ENCODE data around the gene REEP3.

The REEP3 gene

DNA sequence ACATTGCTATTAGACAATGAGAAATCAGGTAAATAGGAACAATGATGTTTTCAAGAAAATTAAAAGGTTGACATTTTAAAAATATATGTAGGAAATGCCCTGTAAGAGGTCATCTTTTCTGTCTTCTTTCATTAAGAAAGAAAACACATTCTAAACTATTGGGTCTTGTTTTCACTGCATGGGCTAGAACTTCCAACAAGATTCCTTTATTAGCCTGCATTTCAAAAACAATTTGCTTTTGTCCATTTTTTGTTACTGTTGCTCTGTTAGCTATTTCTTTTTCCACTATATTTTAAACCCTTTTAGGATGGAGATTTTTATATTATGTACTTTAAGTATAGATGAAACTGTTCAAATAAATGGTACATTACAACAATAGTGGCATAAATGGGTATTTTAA lies 9.2 kb downstream of the REEP3 start:
- no peak overlapping the region for H3K4me3 ChIP-seq (replicated peaks; ENCODE audit: low read depth, low read length)
- TF ChIP-seq, protein P1, sequence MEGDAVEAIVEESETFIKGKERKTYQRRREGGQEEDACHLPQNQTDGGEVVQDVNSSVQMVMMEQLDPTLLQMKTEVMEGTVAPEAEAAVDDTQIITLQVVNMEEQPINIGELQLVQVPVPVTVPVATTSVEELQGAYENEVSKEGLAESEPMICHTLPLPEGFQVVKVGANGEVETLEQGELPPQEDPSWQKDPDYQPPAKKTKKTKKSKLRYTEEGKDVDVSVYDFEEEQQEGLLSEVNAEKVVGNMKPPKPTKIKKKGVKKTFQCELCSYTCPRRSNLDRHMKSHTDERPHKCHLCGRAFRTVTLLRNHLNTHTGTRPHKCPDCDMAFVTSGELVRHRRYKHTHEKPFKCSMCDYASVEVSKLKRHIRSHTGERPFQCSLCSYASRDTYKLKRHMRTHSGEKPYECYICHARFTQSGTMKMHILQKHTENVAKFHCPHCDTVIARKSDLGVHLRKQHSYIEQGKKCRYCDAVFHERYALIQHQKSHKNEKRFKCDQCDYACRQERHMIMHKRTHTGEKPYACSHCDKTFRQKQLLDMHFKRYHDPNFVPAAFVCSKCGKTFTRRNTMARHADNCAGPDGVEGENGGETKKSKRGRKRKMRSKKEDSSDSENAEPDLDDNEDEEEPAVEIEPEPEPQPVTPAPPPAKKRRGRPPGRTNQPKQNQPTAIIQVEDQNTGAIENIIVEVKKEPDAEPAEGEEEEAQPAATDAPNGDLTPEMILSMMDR (IDR thresholded peaks at IDR 0.05; ENCODE audit: low read length, missing control alignments): no peak
- DNase-seq (ENCODE audit: low read depth): no peak

DNA sequence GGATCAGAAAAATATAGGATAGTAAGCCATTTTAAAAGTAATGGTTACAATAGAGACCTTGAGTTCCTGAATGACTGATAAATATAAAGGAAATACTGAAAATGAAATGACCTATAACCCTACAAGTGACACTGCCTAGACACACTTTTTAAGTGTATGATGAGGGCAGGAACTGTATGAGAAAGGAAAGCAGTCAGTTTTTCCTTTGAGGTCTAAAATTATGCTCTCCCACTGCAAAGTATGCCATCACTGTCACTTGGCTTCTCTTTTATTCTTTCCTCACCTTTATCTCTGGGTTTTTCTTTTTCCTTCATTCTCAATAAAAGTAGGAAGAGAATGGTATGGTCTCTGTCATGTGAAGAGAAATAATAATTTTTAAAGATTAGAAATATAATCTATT lies 13.5 kb downstream of the REEP3 start:
- no peak overlapping the region for H3K4me3 ChIP-seq (replicated peaks; ENCODE audit: low read depth, low read length)
- no peak for DNase-seq (ENCODE audit: low read depth)
- TF ChIP-seq, protein P1 (IDR thresholded peaks at IDR 0.05; ENCODE audit: low read length, missing control alignments): no peak

DNA sequence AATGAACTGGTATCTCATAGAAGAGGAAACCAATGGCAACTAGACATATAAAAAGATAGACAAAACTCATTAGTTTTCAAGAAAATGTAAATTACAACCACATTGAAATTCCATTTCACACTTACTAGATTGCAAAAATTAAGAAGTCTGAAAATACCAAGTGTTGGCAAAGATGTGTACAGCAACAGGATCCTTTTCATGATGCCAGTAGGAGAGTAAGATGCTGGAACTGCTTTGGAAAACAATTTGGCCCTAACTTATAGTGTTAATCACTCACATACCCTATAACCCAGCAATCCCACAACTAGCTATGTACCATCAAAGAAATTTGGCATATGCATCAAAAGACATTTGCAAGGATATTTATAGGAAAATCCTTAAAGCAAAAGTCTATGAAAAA lies 15.5 kb downstream of the REEP3 start:
- TF ChIP-seq, protein P1 (IDR thresholded peaks at IDR 0.05; ENCODE audit: low read length, missing control alignments): no peak
- DNase-seq (ENCODE audit: low read depth): no peak
- no peak overlapping the region for H3K4me3 ChIP-seq (replicated peaks; ENCODE audit: low read depth, low read length)

DNA sequence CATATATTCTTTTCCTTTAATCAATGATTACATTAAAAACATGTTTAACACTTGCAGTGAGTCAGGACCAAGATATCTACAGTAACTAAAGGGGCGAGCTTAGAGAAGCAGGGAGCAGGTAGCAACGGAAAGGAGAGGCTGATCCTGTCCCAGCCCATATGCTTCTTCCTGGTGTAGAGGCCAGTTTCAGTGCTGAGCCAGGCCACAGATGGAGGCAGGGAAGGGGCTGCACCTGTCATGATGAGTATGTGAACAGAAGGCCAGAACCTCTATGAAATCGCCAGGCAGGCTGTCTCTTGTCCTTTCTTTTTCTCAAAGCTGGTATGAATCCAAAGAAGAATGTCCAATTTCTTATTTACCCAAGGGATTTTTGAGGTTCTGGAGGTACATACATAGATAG lies 16.3 kb downstream of the REEP3 start:
- no peak for DNase-seq (ENCODE audit: low read depth)
- TF ChIP-seq, protein P1 (IDR thresholded peaks at IDR 0.05; ENCODE audit: low read length, missing control alignments): no peak
- no peak overlapping the region for H3K4me3 ChIP-seq (replicated peaks; ENCODE audit: low read depth, low read length)

DNA sequence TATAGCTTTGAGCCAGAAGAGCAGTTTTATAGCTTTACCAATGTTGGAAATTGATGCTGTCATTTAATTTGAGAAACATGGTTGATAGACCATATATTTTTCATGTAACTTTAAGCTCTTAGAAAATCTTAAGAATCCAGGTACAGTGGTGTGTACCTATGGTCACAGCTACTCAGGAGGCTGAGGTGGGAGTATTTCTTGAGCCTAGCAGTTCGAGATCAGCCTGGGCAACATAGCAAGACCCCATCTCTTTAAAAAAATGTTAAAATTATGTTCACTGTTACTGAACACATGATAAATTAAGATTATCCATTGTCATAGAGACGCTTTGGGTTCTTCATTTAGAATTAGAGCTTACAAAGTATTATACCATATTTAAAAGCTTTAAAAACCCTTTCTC lies 18.2 kb downstream of the REEP3 start:
- no peak overlapping the region for H3K4me3 ChIP-seq (replicated peaks; ENCODE audit: low read depth, low read length)
- TF ChIP-seq, protein P1 (IDR thresholded peaks at IDR 0.05; ENCODE audit: low read length, missing control alignments): no peak
- DNase-seq (ENCODE audit: low read depth): no peak

DNA sequence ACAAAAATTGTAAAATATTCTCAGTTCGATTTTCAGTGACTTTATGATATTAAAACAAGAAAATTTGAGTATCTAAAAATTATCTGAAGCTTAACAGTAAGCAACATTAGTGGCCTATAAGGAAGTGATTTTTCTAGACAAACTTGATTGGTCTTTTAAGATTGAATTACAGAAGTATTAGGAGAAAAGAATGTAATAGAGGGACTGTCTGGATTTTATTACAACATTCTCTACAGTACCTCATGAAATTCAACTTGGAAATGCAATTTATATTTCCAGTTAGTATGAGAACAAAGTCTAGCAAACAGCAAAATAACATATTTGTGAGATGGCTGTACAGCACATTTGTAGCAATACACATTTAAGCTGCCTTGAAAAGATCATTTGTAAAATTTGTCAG lies 18.8 kb downstream of the REEP3 start:
- DNase-seq (ENCODE audit: low read depth): no peak
- TF ChIP-seq, protein P1 (IDR thresholded peaks at IDR 0.05; ENCODE audit: low read length, missing control alignments): no peak
- no peak overlapping the region for H3K4me3 ChIP-seq (replicated peaks; ENCODE audit: low read depth, low read length)

DNA sequence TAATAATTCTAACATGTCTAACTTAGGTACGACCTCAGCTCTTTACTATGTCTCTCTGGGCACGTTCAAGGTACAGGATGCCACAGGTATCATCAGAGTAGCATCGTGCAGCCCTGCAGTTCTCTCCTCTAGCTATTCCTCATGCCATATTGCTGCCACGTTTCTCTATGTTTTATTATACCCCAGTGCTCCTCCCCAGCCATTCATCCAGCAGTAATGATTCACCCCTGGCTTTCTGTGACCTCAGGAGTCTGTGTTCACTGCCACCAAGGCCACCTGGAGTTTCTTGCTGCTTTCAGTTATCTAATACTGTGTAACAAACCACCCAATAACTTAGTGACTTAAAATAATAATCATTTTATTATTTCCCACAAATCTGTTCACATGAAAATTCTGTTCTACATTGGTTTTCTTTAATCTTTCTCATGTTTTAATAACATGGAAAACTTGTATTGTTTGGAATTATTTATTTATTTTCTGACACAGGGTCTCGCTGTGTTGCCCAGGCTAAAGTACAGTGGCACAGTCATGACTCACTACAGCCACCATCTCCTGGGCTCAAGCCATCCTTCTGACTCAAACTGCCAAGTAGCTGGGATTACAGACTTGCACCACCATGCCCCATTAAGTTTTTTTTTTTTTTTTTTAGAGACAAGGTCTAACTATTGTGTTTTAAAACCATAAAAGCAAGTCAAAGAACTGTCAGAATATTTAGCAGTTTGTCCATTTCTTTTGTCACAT lies 21.8 kb downstream of the REEP3 start:
- TF ChIP-seq, protein P1 (IDR thresholded peaks at IDR 0.05; ENCODE audit: low read length, missing control alignments): no peak
- DNase-seq (ENCODE audit: low read depth): peak; percentile 41
- H3K4me3 ChIP-seq (replicated peaks; ENCODE audit: low read depth, low read length): no peak overlapping the region
